Fibroblast of skin of back (primary cell): ENCODE data around the gene OR4N5. TPM values are rescaled to one million over a fixed set of nuclear protein-coding genes. Genes with fewer than 3 reads are reported as not detected.
"Not testable (repeated sequence)": the region's sequence is repeated elsewhere in the genome, so short reads cannot be mapped to it uniquely, and the experiment has no call there.

Experiments
- DNase-seq: peaks from one replicate; pipeline ENCODE4 v3.0.0-alpha.2; 2013
- polyA plus RNA-seq, 2 experiments: library from polyadenylated mRNA; unstranded; fragments of 120-200 nt; gene quantifications; one replicate each; pipeline ENCODE4 v1.2.1, GENCODE V29; 2013; ENCODE audit not compliant: insufficient read length in 2 of 2

Gene OR4N5
- polyA plus RNA-seq (2013, experiment 1 of 2; ENCODE audit: insufficient read length): not detected
- not detected for polyA plus RNA-seq (2013, experiment 2 of 2; ENCODE audit: insufficient read length)

GRCh38 chr14:20138520-20138919 lies at the start of gene OR4N5:
OR4N5 (plus strand) TSS chr14:20138820; CDS start chr14:20143736, 4,916 bp downstream.
- DNase-seq: no peak

- no peak for DNase-seq
Measured at GRCh38 chr14:20092050-20092449, 46.6 kb upstream of the OR4N5 start.

GRCh38 chr14:20093442-20093841 lies 45.2 kb upstream of the OR4N5 start:
- no peak for DNase-seq

- DNase-seq: not testable (repeated sequence)
Measured at GRCh38 chr14:20098926-20099770, 39.5 kb upstream of the OR4N5 start.

- DNase-seq: no peak
Measured at GRCh38 chr14:20110438-20110837, 28.2 kb upstream of the OR4N5 start, which contains the start of gene OR4K17. OR4K17 (plus strand) TSS chr14:20110739; CDS start chr14:20117500, 6,761 bp downstream.

- no peak for DNase-seq
Measured at GRCh38 chr14:20112321-20112720, 26.3 kb upstream of the OR4N5 start.

GRCh38 chr14:20116748-20117147 lies 21.9 kb upstream of the OR4N5 start:
- DNase-seq: no peak

- DNase-seq: no peak
Measured at GRCh38 chr14:20118795-20119194, 19.8 kb upstream of the OR4N5 start.

GRCh38 chr14:20143911-20144310 lies 5.3 kb downstream of the OR4N5 start:
- DNase-seq: no peak

GRCh38 chr14:20144820-20145219 lies 6.2 kb downstream of the OR4N5 start:
- no peak for DNase-seq

- no peak for DNase-seq
Measured at GRCh38 chr14:20164462-20164861, 25.8 kb downstream of the OR4N5 start.

- DNase-seq: no peak
Measured at GRCh38 chr14:20167091-20167490, 28.5 kb downstream of the OR4N5 start.

GRCh38 chr14:20169852-20170251 lies 31.2 kb downstream of the OR4N5 start:
- not testable (repeated sequence) for DNase-seq

GRCh38 chr14:20174205-20174604 lies 35.6 kb downstream of the OR4N5 start:
- DNase-seq: not testable (repeated sequence)

GRCh38 chr14:20176330-20176729 lies 37.7 kb downstream of the OR4N5 start:
- DNase-seq: no peak

- no peak for DNase-seq
Measured at GRCh38 chr14:20177433-20177974, 38.9 kb downstream of the OR4N5 start.

- no peak for DNase-seq
Measured at GRCh38 chr14:20179218-20179617, 40.6 kb downstream of the OR4N5 start.

GRCh38 chr14:20179880-20180279 lies 41.3 kb downstream of the OR4N5 start:
- DNase-seq: no peak

- DNase-seq: no peak
Measured at GRCh38 chr14:20180486-20180885, 41.9 kb downstream of the OR4N5 start.

GRCh38 chr14:20184181-20184580 lies 45.6 kb downstream of the OR4N5 start:
- DNase-seq: no peak

- DNase-seq: no peak
Measured at GRCh38 chr14:20190596-20190995, 52.0 kb downstream of the OR4N5 start, which contains the start of gene OR11G2. OR11G2 (plus strand) TSS chr14:20190896; CDS start chr14:20197438, 6,542 bp downstream.

- no peak for DNase-seq
Measured at GRCh38 chr14:20191396-20191795, 52.8 kb downstream of the OR4N5 start.

GRCh38 chr14:20194101-20194500 lies 55.5 kb downstream of the OR4N5 start:
- no peak for DNase-seq
